Coronary artery (tissue), 2 donors: ENCODE data around the gene GFPT1.

ENCODE experiments used
- DNase-seq: peaks from one replicate; pipeline ENCODE4 v3.0.0-alpha.2; 2017; ENCODE audit warnings: low spot score
- H3K27ac ChIP-seq, 2 donors: fragments of 200-600 bp; sonication (generic); one replicate each; pipeline ENCODE4 v1.5.1; 2016 to 2019
- H3K4me3 ChIP-seq: fragments of 200-600 bp; sonication (generic); 2 replicates; pipeline ENCODE4 v1.5.1; 2016; ENCODE audit warnings: mild to moderate bottlenecking, moderate library complexity
- CTCF ChIP-seq: fragments of 200-600 bp; sonication (generic); IDR thresholded peaks from one replicate; pipeline ENCODE4 v1.5.1; 2019; ENCODE audit warnings: antibody characterized with exemption

The GFPT1 gene

GRCh38 chr2:69305166-69305565 lies 81.9 kb downstream of the GFPT1 start:
- Histone ChIP-seq H3K4me3 (no peak overlapping the region), H3K27ac (peak overlapping the region in 1 of 2 donors; percentile 96)
- no peak for TF ChIP-seq CTCF
- DNase-seq, result no peak

GRCh38 chr2:69304656-69305055 lies 82.4 kb downstream of the GFPT1 start:
- no peak for DNase-seq
- Histone ChIP-seq H3K27ac (no peak overlapping the region), H3K4me3 (no peak overlapping the region)
- TF ChIP-seq CTCF, result no peak

- TF ChIP-seq CTCF, result no peak
Observed at GRCh38 chr2:69300650-69301049, 86.4 kb downstream of the GFPT1 start.

DNA sequence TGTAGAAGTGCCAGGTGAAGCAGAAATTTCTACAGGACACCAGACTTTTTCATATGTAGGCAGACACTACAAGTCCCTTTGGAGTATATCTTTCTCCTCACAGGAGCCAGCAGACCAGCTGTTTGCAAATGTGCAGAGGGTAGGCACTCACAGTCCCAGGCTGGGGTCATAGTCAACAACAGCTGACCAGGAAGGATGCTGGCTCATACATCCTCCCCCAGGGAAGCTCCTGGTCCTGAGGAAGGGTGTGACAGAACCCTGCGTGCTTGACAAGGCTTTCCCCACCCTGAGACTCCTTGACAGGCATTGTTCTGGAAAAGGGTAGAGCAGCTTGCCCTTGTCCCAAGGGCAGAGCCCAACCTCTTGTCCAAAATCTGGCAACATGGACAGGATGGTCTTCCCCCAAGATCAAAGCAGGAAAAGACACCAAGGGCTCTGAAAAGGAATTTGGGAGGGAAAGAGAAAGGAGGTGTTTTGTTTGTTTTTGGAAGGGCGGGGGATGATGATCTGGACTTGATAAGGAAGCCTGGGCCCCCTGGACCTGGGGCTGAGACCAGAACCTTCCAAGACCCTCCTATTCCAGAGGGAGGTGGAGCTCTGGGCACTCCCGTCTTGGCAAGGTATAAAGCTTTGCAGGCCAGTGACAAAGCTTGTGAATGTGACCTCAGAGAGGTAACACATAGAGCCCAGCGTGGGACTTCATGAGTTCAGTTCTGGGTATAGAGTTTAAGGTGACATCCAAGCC lies 87.1 kb downstream of the GFPT1 start:
- no peak for TF ChIP-seq CTCF
- H3K4me3 ChIP-seq, result no peak overlapping the region
- no peak for DNase-seq
- no peak overlapping the region for H3K27ac ChIP-seq

More at GRCh38 chr2:69300650-69301049, 86.4 kb downstream of the GFPT1 start:
- Histone ChIP-seq H3K4me3 (no peak overlapping the region), H3K27ac (no peak overlapping the region)
- DNase-seq, result no peak

DNA sequence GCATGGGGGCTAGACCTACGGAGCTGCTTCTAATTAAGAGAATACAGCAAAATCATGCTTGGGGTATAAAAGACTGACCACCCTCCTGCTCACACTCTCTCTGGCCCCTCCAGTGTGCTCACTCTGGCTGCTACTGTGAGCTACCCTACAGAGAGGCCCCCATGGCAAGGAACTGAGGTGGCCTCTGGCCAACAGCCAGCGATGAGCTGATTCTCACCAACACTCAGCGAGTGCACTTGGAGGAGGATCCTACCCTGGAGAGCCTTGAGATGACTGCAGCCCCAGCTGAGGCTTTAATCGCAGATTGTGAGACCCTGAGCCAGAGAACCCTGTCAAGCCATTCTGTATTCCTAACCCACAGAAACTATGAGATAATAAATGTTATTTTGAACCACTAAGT lies 88.2 kb downstream of the GFPT1 start:
- no peak for DNase-seq
- H3K4me3 ChIP-seq, result no peak overlapping the region
- TF ChIP-seq CTCF, result no peak

DNA sequence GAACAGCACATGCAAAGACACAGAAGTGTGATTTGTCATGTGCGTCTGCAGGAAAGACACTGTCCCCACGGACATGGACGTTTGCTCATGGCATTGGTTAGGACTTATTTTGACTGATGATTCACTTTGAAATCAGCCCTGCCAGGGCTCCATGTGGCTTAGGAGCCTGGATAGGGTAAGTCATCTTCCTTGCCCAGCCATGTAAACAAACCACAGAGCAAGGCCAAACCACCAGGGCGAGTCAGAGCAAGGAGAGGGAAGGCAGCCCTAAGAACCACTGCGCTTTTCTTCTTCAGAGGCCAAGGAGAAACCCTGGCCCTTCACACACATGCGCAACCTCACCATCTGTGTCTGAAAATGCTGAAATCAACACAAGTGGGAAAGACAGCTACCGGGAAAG lies 88.8 kb downstream of the GFPT1 start:
- no peak for TF ChIP-seq CTCF
- no peak overlapping the region for H3K4me3 ChIP-seq
- DNase-seq, result no peak
- peak overlapping the region in 1 of 2 donors; percentile 51 for H3K27ac ChIP-seq

More for the DNA sequence above, 88.2 kb downstream of the GFPT1 start:
- H3K27ac ChIP-seq, result peak overlapping the region in 1 of 2 donors; percentile 51

DNA sequence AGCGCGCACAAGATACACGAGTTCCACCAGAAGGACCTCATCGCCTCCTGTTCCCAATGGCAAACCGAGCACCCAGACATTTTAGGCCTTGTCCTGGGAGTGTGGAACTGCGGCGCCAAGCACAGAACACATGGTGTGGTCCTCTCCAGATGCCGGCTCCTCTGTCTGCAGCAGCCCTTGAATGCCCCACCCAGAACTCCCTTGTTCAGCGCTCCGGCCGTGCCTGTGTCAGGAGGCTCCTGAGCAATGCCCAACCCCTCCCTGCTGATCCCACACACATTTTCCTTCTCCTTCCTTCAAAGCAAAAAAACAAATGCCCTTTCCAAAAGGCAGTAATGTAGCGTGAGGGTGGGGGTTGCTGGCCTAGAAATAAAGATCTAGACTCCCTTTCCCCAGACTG lies 89.8 kb downstream of the GFPT1 start:
- no peak overlapping the region for H3K4me3 ChIP-seq
- DNase-seq, result no peak
- H3K27ac ChIP-seq, result no peak overlapping the region
- no peak for TF ChIP-seq CTCF
